Activated naive CD8-positive, alpha-beta T cell treated with anti-CD3 and anti-CD28 coated beads, Interleukin-2, amount 10 ng/mL, durations not matched to agents 7 days and 5 days (primary cell): ENCODE results near the gene SLC26A5. TPM values are rescaled to one million over a fixed set of nuclear protein-coding genes. Genes with fewer than 3 reads are reported as not detected.

Experiments
- ATAC-seq: fragments of 150-1000 bp; cut with Tn5 transposase; one replicate; pipeline ENCODE4 v1.10.0; 2021; ENCODE audit warnings: low read depth, moderate library complexity
- POLR2A ChIA-PET: fragments of 350-600 bp; sonication (Branson Sonifier 250); formaldehyde crosslinking; loops from one replicate; lab custom pipeline; 2021; ENCODE audit warnings: antibody characterized with exemption; lab: Charles Lee
- DNase-seq: peaks from one replicate; pipeline ENCODE4 v3.0.0; 2021
- H3K27ac Mint-ChIP-seq: one replicate; pipeline ENCODE4 v1.8.0; 2022; ENCODE audit warnings: mild to moderate bottlenecking, mixed read lengths
- H3K27me3 Mint-ChIP-seq: one replicate; pipeline ENCODE4 v1.8.0; 2022; ENCODE audit warnings: mild to moderate bottlenecking, moderate library complexity, mixed read lengths
- H3K36me3 Mint-ChIP-seq: one replicate; pipeline ENCODE4 v1.8.0; 2021; ENCODE audit warnings: mild to moderate bottlenecking, mixed read lengths
- H3K4me1 Mint-ChIP-seq: one replicate; pipeline ENCODE4 v1.8.0; 2021; ENCODE audit warnings: mixed read lengths
- H3K4me3 Mint-ChIP-seq: one replicate; pipeline ENCODE4 v1.8.0; 2022; ENCODE audit warnings: mild to moderate bottlenecking, moderate library complexity, mixed read lengths
- H3K9me3 Mint-ChIP-seq: one replicate; pipeline ENCODE4 v1.8.0; 2021; ENCODE audit warnings: mixed read lengths
- total RNA-seq, 2 experiments: library from RNA; stranded (reverse); gene quantifications; one replicate each; pipeline ENCODE4 v1.2.3, GENCODE V29; 2021

SLC26A5 gene
- total RNA-seq, 2 experiments from 2014 or later = 0.25 to 0.54 TPM

GRCh38 chr7:103391976-103392375 is 54.0 kb downstream of the SLC26A5 start:
- POLR2A ChIA-PET = no interaction called here
- no peak for ATAC-seq
- Mint-ChIP-seq H3K4me1 (no peaks in the 10 kb centered on the region), H3K27me3 (peaks cover 11% of the 10 kb centered on the region), H3K27ac (no peak overlapping the region), H3K9me3 (no peaks in the 10 kb centered on the region), H3K4me3 (no peak overlapping the region), H3K36me3 (no peaks in the 10 kb centered on the region)
- DNase-seq = no peak

GRCh38 chr7:103391150-103391549 is 54.9 kb downstream of the SLC26A5 start:
- Mint-ChIP-seq H3K27me3 (peaks cover 11% of the 10 kb centered on the region), H3K4me1 (no peaks in the 10 kb centered on the region), H3K36me3 (no peaks in the 10 kb centered on the region), H3K9me3 (no peaks in the 10 kb centered on the region), H3K4me3 (no peak overlapping the region), H3K27ac (no peak overlapping the region)
- no peak for ATAC-seq
- POLR2A ChIA-PET = no interaction called here
- DNase-seq = no peak

- no peaks in the 10 kb centered on the region for H3K4me1 Mint-ChIP-seq
Observed at GRCh38 chr7:103389263-103389662, 56.7 kb downstream of the SLC26A5 start.

GRCh38 chr7:103388469-103389140 is 57.4 kb downstream of the SLC26A5 start:
- POLR2A ChIA-PET = no interaction called here
- no peak for DNase-seq
- no peak overlapping the region for H3K4me3 Mint-ChIP-seq
- no peak for ATAC-seq
- H3K9me3 Mint-ChIP-seq = no peaks in the 10 kb centered on the region
- H3K36me3 Mint-ChIP-seq = no peaks in the 10 kb centered on the region
- peaks cover 11% of the 10 kb centered on the region for H3K27me3 Mint-ChIP-seq
- no peaks in the 10 kb centered on the region for H3K4me1 Mint-ChIP-seq
- H3K27ac Mint-ChIP-seq = no peak overlapping the region

More at GRCh38 chr7:103389263-103389662, 56.7 kb downstream of the SLC26A5 start:
- Mint-ChIP-seq H3K36me3 (no peaks in the 10 kb centered on the region), H3K27ac (no peak overlapping the region), H3K27me3 (peaks cover 11% of the 10 kb centered on the region), H3K9me3 (no peaks in the 10 kb centered on the region), H3K4me3 (no peak overlapping the region)
- POLR2A ChIA-PET = no interaction called here
- ATAC-seq = no peak
- no peak for DNase-seq

- peaks cover 11% of the 10 kb centered on the region for H3K27me3 Mint-ChIP-seq
- POLR2A ChIA-PET = no interaction called here
- no peak overlapping the region for H3K27ac Mint-ChIP-seq
- DNase-seq (no peak), ATAC-seq (no peak)
- H3K4me3 Mint-ChIP-seq = no peak overlapping the region
- H3K9me3 Mint-ChIP-seq = no peaks in the 10 kb centered on the region
- H3K36me3 Mint-ChIP-seq = no peaks in the 10 kb centered on the region
- no peaks in the 10 kb centered on the region for H3K4me1 Mint-ChIP-seq
Observed at GRCh38 chr7:103387242-103387641, 58.8 kb downstream of the SLC26A5 start.

GRCh38 chr7:103382032-103382402 is 64.0 kb downstream of the SLC26A5 start:
- Mint-ChIP-seq H3K4me1 (no peaks in the 10 kb centered on the region), H3K27ac (no peak overlapping the region), H3K4me3 (no peak overlapping the region), H3K27me3 (peaks cover 14% of the 10 kb centered on the region), H3K36me3 (no peaks in the 10 kb centered on the region), H3K9me3 (no peaks in the 10 kb centered on the region)
- DNase-seq (no peak), ATAC-seq (no peak)
- POLR2A ChIA-PET = no interaction called here

GRCh38 chr7:103381280-103382031 is 64.6 kb downstream of the SLC26A5 start:
- DNase-seq = no peak
- Mint-ChIP-seq H3K4me3 (no peak overlapping the region), H3K27me3 (peaks cover 14% of the 10 kb centered on the region), H3K9me3 (no peaks in the 10 kb centered on the region), H3K4me1 (no peaks in the 10 kb centered on the region), H3K27ac (no peak overlapping the region), H3K36me3 (no peaks in the 10 kb centered on the region)
- POLR2A ChIA-PET = no interaction called here
- ATAC-seq = no peak

GRCh38 chr7:103380395-103381191 is 65.4 kb downstream of the SLC26A5 start:
- POLR2A ChIA-PET = no interaction called here
- no peak overlapping the region for H3K4me3 Mint-ChIP-seq
- no peak for ATAC-seq
- no peaks in the 10 kb centered on the region for H3K36me3 Mint-ChIP-seq
- H3K9me3 Mint-ChIP-seq = no peaks in the 10 kb centered on the region
- peaks cover 14% of the 10 kb centered on the region for H3K27me3 Mint-ChIP-seq
- H3K27ac Mint-ChIP-seq = no peak overlapping the region
- DNase-seq = no peak
- H3K4me1 Mint-ChIP-seq = no peaks in the 10 kb centered on the region

GRCh38 chr7:103379270-103379975 is 66.6 kb downstream of the SLC26A5 start:
- POLR2A ChIA-PET = no interaction called here
- Mint-ChIP-seq H3K9me3 (no peaks in the 10 kb centered on the region), H3K27ac (no peak overlapping the region), H3K27me3 (peaks cover 14% of the 10 kb centered on the region), H3K4me1 (no peaks in the 10 kb centered on the region), H3K36me3 (no peaks in the 10 kb centered on the region), H3K4me3 (no peak overlapping the region)
- DNase-seq (no peak), ATAC-seq (no peak)

- Mint-ChIP-seq H3K27me3 (peaks cover 8% of the 10 kb centered on the region), H3K36me3 (peaks cover 3% of the 10 kb centered on the region), H3K9me3 (no peaks in the 10 kb centered on the region), H3K4me3 (no peak overlapping the region), H3K4me1 (no peaks in the 10 kb centered on the region), H3K27ac (no peak overlapping the region)
- ATAC-seq (no peak), DNase-seq (no peak)
- POLR2A ChIA-PET = no interaction called here
Observed at GRCh38 chr7:103373866-103374643, 72.0 kb downstream of the SLC26A5 start.

GRCh38 chr7:103369432-103369831 is 76.6 kb downstream of the SLC26A5 start:
- H3K27me3 Mint-ChIP-seq = no peaks in the 10 kb centered on the region
- H3K36me3 Mint-ChIP-seq = peaks cover 27% of the 10 kb centered on the region
- H3K4me1 Mint-ChIP-seq = no peaks in the 10 kb centered on the region
- no peaks in the 10 kb centered on the region for H3K9me3 Mint-ChIP-seq
- DNase-seq = no peak
- H3K4me3 Mint-ChIP-seq = no peak overlapping the region
- POLR2A ChIA-PET = no interaction called here
- no peak for ATAC-seq
- no peak overlapping the region for H3K27ac Mint-ChIP-seq

GRCh38 chr7:103349805-103350204 is 96.2 kb downstream of the SLC26A5 start:
- ATAC-seq (no peak), DNase-seq (no peak)
- H3K4me3 Mint-ChIP-seq = peak overlapping the region; percentile 99
- H3K27me3 Mint-ChIP-seq = no peaks in the 10 kb centered on the region
- H3K9me3 Mint-ChIP-seq = no peaks in the 10 kb centered on the region
- H3K4me1 Mint-ChIP-seq = peaks cover 43% of the 10 kb centered on the region
- H3K36me3 Mint-ChIP-seq = peaks cover 10% of the 10 kb centered on the region
- POLR2A ChIA-PET = no interaction called here
- peak overlapping the region; percentile 53 for H3K27ac Mint-ChIP-seq
